ENCODE results near the gene SMPX.

SMPX gene

DNA sequence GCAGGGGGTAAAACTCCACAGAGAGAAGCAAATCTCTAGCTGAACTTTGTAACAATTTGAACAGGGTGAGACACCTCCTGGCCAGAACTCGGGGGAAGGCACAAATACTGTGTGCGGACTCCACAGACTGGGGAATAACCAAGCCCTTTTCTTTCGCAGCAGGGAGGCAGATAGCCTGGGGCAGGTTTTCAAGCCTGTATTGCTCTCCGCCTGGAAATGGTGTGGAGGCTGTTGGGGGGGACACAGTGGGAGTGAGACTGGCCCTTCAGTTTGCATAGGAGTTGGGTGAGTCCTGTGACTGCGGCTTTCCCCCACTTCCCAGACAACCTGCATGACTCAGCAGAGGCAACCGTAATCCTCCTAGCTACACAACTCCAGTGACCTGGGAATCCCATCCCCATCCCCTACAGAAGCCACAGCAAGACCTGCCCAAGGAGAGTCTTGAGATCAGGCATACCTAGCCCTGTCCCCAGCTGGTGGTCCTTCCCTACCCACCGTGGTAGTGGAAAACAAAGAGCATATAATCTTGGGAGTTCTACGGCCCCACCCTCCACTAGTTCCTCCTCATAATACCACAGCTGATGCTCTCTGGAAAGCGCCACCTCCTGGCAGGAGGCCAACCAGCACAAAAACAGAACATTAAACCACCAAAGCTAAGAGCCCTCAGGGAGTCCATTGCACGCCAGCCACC lies 12.9 kb upstream of the SMPX start:
- Histone ChIP-seq H3K27ac (no peak overlapping the region), H3K4me1 (ENCODE audit: control insufficient read depth in 1 of 2, insufficient read depth in 1 of 2, low read depth in 1 of 2, low read length in 1 of 2) (no peaks in the 10 kb centered on the region), H3K27me3 (no peaks in the 10 kb centered on the region), H3K4me3 (ENCODE audit: low read depth in 1 of 2, low read length in 1 of 2) (no peak overlapping the region), H3K36me3 (no peaks in the 10 kb centered on the region), H3K9me3 (no peaks in the 10 kb centered on the region)
- TF ChIP-seq, protein P1, sequence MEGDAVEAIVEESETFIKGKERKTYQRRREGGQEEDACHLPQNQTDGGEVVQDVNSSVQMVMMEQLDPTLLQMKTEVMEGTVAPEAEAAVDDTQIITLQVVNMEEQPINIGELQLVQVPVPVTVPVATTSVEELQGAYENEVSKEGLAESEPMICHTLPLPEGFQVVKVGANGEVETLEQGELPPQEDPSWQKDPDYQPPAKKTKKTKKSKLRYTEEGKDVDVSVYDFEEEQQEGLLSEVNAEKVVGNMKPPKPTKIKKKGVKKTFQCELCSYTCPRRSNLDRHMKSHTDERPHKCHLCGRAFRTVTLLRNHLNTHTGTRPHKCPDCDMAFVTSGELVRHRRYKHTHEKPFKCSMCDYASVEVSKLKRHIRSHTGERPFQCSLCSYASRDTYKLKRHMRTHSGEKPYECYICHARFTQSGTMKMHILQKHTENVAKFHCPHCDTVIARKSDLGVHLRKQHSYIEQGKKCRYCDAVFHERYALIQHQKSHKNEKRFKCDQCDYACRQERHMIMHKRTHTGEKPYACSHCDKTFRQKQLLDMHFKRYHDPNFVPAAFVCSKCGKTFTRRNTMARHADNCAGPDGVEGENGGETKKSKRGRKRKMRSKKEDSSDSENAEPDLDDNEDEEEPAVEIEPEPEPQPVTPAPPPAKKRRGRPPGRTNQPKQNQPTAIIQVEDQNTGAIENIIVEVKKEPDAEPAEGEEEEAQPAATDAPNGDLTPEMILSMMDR (IDR thresholded peaks at IDR 0.05) = no peak

DNA sequence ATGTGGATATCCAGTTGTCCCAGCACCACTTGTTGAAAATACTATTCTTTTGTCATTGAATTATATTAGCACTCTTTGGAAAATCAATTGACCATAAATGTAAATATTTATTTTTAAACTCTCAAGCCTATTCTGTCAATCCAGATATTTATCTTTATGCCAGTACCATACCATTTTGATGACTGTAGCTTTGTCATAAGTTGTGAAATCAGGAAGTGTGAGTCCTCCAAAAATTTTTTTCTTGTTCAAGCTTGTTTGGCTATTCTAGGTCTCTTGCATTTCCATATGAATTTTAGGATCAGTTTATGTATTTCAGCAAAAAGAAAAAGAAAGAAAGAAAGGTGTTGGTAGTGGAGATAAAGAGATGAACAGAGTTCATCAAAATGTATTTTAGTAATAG lies 8.2 kb upstream of the SMPX start:
- H3K27ac ChIP-seq = no peak overlapping the region
- H3K9me3 ChIP-seq = no peaks in the 10 kb centered on the region
- H3K4me3 ChIP-seq (ENCODE audit: low read depth in 1 of 2, low read length in 1 of 2) = no peak overlapping the region
- no peaks in the 10 kb centered on the region for H3K36me3 ChIP-seq
- no peaks in the 10 kb centered on the region for H3K27me3 ChIP-seq
- H3K4me1 ChIP-seq (ENCODE audit: control insufficient read depth in 1 of 2, insufficient read depth in 1 of 2, low read depth in 1 of 2, low read length in 1 of 2) = no peaks in the 10 kb centered on the region
- TF ChIP-seq, protein P1 (IDR thresholded peaks at IDR 0.05) = no peak

DNA sequence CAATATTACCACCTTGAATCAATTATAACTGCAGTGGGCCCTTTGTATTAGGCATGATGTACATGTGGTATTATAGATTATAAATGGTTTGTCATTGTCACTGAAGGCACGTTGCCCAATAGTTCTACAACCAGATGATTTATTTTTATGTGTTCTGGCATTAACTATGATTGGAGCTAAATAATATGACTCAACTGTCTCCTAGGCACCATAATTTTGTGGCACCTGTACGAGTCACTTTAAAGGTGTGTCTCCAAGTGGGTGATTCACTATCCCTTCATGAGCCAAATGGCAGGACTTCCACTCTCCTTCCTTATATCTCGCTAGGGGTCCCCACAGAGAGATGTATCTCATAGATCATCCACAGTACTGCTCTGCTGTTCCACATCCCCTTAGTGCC lies 6.1 kb upstream of the SMPX start:
- Histone ChIP-seq H3K27me3 (no peaks in the 10 kb centered on the region), H3K27ac (no peak overlapping the region), H3K36me3 (no peaks in the 10 kb centered on the region), H3K4me1 (ENCODE audit: control insufficient read depth in 1 of 2, insufficient read depth in 1 of 2, low read depth in 1 of 2, low read length in 1 of 2) (no peaks in the 10 kb centered on the region), H3K9me3 (no peaks in the 10 kb centered on the region), H3K4me3 (ENCODE audit: low read depth in 1 of 2, low read length in 1 of 2) (no peak overlapping the region)
- TF ChIP-seq, protein P1 (IDR thresholded peaks at IDR 0.05) = no peak

DNA sequence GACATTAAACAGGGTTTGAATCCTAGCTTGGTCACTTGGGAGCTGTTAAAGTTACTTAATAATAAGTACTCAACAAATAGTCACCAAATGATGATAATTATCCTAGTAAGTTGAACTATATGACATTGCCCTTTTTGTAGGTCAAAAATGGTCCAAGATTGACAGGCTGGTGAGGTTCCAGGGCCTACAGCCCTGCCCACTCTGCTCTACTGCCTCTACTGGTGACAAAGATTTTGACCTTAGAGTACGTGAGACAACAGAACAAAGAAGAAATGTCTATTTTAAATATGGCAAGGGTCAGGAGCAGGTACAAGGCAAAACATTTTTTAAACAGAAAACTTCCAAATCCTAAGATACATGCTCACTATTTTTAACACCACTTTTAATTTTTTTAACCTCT lies 572 bp upstream of the SMPX start:
- no peaks in the 10 kb centered on the region for H3K36me3 ChIP-seq
- no peaks in the 10 kb centered on the region for H3K27me3 ChIP-seq
- no peaks in the 10 kb centered on the region for H3K4me1 ChIP-seq (ENCODE audit: control insufficient read depth in 1 of 2, insufficient read depth in 1 of 2, low read depth in 1 of 2, low read length in 1 of 2)
- no peaks in the 10 kb centered on the region for H3K9me3 ChIP-seq
- H3K4me3 ChIP-seq (ENCODE audit: low read depth in 1 of 2, low read length in 1 of 2) = no peak overlapping the region
- no peak overlapping the region for H3K27ac ChIP-seq
- TF ChIP-seq, protein P1 (IDR thresholded peaks at IDR 0.05) = no peak

DNA sequence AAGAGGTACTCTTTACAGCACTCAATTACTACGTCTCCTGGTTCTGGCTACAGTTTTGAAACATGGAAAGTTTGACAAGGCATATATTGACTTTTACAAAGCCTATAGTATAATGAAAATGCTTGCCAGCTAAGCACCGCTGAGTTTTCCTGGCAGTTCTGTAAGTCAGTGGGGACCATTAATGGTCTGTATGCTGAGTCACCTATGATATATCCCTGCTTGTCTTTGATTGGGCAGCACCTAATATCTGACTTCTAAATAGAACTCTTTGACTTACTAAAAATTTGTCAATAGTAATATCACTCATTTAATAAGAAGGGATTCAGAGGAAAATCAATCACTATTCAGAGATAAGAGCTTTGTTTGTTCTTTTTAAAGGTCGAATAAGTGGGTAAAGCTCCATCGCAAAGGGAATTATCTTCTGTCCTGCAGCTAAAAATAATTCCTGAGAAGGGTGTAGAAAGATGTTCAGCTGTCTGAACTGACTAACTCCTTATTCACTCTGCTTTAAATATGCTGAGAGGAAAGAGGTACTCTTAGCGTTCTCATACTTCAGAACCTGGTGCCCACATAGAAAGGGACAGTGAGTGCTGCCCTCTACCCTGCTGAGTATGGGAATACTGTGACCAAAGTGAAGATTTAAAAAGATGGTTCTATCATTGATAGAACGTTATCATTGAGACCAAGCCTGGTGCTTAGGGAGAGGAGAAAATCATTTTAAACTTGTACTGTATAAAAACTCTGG lies 959 bp downstream of the SMPX start:
- no peak overlapping the region for H3K27ac ChIP-seq
- H3K36me3 ChIP-seq = no peaks in the 10 kb centered on the region
- H3K4me1 ChIP-seq (ENCODE audit: control insufficient read depth in 1 of 2, insufficient read depth in 1 of 2, low read depth in 1 of 2, low read length in 1 of 2) = no peaks in the 10 kb centered on the region
- no peaks in the 10 kb centered on the region for H3K27me3 ChIP-seq
- no peaks in the 10 kb centered on the region for H3K9me3 ChIP-seq
- TF ChIP-seq, protein P1 (IDR thresholded peaks at IDR 0.05) = no peak
- no peak overlapping the region for H3K4me3 ChIP-seq (ENCODE audit: low read depth in 1 of 2, low read length in 1 of 2)

All from neutrophil (primary cell).